Epithelial cell of esophagus (primary cell): ENCODE measurements around the gene PPP2R3B.
"Not testable (repeated sequence)": the region's sequence is repeated elsewhere in the genome, so short reads cannot be mapped to it uniquely, and the experiment has no call there.

Source experiments
- DNase-seq: peaks from one replicate; pipeline ENCODE4 v3.0.0; 2010; ENCODE audit warnings: low read depth
- H3K4me3 ChIP-seq: 2 replicates; pipeline ENCODE4 v1.5.1; 2011; ENCODE audit warnings: mild to moderate bottlenecking, low read length, control low read depth
- CTCF ChIP-seq: IDR thresholded peaks from 2 replicates; pipeline ENCODE4 v1.5.1; 2011; ENCODE audit warnings: low read depth, mild to moderate bottlenecking, low read length, control low read depth, inconsistent platforms; ENCODE audit not compliant: insufficient read depth; ENCODE audit errors: missing control alignments

Gene PPP2R3B

GRCh38 chrX:420496-421223 is 34.0 kb upstream of the PPP2R3B start:
- no peak overlapping the region for H3K4me3 ChIP-seq
- no peak for DNase-seq
- no peak for TF ChIP-seq CTCF

- no peak for DNase-seq
These were observed 32.4 kb upstream of the PPP2R3B start for GRCh38 chrX:418927-419729.

GRCh38 chrX:415498-415897 is 28.8 kb upstream of the PPP2R3B start:
- not testable (repeated sequence) for DNase-seq, H3K4me3 ChIP-seq

More at GRCh38 chrX:418927-419729, 32.4 kb upstream of the PPP2R3B start:
- TF ChIP-seq CTCF, result no peak
- H3K4me3 ChIP-seq, result no peak overlapping the region

- no peak for DNase-seq
- TF ChIP-seq CTCF, result no peak
- H3K4me3 ChIP-seq, result no peak overlapping the region
These were observed 26.9 kb upstream of the PPP2R3B start for GRCh38 chrX:413322-414201.

- DNase-seq, result no peak
- no peak for TF ChIP-seq CTCF
- no peak overlapping the region for H3K4me3 ChIP-seq
These were observed 23.6 kb upstream of the PPP2R3B start for GRCh38 chrX:410296-410695.

GRCh38 chrX:405149-405548 is 18.4 kb upstream of the PPP2R3B start:
- DNase-seq, result no peak
- no peak overlapping the region for H3K4me3 ChIP-seq
- no peak for TF ChIP-seq CTCF

GRCh38 chrX:404656-405055 is 17.9 kb upstream of the PPP2R3B start:
- DNase-seq, result no peak
- no peak overlapping the region for H3K4me3 ChIP-seq
- no peak for TF ChIP-seq CTCF
